Measurements from ENCODE around the gene TMEM123.
A peak's percentile ranks its signal among the peaks of the same experiment; 100 is the strongest.

Gene TMEM123

DNA sequence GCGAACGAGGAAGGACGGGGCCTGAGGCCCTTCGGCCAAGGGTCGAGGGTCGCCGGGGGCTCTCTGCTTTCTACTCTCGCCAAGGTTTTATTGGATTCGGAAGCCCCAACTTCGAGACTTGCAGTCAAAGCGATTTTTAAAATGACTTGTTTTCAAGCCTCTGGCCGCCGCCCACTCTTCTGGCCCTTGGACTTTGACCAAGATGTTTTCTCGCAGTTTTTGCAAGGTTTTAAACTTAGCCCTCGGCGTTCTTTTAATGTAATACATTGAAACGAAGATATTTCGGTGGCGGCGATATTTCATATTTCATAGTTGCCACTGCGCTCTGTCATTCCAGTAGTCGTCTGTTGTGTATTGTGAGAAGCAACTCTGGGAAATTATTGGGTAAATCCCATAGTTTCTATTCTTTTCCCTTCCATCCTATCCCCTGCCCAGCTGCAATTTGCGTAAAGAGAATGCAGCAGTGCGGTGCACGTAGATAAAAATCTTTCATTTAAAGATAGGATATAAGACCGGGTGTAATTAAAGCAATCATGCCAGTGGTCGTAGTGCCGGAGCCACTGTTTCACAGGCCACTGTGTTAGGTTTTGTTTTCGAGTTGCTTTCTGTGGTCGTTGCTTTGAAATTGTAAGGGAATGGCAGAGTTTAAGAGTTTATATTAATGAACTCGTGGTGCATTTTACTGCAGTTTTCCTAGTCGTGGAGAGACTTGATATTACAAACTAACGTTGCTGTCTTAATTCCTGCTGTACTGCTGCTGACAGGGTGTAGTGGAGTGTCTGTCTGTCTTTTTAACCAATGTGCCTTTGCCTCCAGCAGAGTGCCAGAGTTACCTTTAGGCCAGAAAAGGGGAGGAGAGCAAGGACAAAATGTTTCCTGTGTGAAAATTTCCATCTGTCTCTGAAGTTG, 104.8 kb downstream of the TMEM123 start:
- DNase-seq: no peak

DNA sequence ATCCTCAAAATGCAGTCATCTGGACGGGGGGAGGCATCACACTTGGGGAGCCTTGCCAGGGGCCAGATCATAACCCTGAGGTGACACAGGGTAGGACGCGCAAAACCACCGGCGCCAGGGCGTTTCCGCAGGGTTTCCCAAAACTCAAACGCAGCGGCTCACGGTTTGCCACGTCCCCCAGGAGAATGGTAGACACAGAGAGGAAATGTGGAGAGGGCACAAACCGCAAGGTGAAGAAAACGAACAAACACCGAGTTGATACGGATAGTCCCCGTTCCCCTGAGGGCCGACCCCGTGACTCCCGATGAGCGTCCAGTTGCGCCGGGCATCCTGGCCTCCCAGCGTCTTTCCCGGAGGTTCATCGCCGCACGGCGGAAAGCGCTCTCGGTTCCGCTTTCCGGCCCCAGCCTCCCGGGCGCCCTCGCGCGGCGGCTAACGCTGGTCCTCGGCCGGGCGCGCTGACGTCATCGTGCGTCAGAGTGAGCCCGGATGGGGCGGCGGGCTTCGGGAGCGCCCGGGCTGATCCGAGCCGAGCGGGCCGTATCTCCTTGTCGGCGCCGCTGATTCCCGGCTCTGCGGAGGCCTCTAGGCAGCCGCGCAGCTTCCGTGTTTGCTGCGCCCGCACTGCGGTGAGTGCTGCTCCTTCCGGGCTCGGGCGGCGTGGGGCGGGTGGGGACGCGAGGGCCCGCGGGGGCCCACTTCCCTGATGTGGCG, 105.7 kb downstream of the TMEM123 start, which contains the start of gene BIRC2:
Gene BIRC2 (plus strand): TSS at position 467 of the 714 bp plus-strand sequence. CDS start 2,641 bp downstream, outside the sequence.
- DNase-seq: peak; percentile 90

DNA sequence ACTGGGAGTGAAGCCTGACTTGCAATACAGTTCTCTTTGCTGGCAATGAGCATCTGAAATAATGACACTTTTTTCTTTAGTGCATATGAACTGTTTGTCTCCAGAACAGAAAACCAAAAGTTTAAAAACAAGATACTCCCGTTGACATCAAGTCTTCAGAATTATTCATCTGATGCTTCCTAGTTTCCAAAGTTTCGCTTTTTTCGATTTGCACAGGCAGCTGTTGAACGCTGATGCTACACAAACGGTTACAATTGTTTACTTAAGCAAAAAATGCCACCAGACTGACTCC, 106.2 kb downstream of the TMEM123 start:
- no peak for DNase-seq
